Peyer's patch (tissue), 4 donors: ENCODE data around the gene DPF3.

Experiments used
- POLR2A ChIP-seq, 2 donors: fragments of 450-650 bp; IDR thresholded peaks; one replicate each; pipeline ENCODE4 v1.5.1; 2017; ENCODE audit warnings: antibody characterized with exemption in 2 of 2, mild to moderate bottlenecking in 2 of 2, moderate library complexity in 2 of 2
- TF ChIP-seq, protein P1 (sequence below), 6 experiments: fragments of 450-650 bp in 4 of 6; fragments of 200-600 bp in 2 of 6; sonication (generic) in 1 of 6; IDR thresholded peaks; one replicate each; pipeline ENCODE4 v1.5.1; 2017 to 2019; ENCODE audit warnings: antibody characterized with exemption in 6 of 6, mild to moderate bottlenecking in 3 of 6, moderate library complexity in 1 of 6

GRCh38 chr14:72941286-72941985 lies 47.5 kb upstream of the DPF3 start:
- TF ChIP-seq, protein P1, sequence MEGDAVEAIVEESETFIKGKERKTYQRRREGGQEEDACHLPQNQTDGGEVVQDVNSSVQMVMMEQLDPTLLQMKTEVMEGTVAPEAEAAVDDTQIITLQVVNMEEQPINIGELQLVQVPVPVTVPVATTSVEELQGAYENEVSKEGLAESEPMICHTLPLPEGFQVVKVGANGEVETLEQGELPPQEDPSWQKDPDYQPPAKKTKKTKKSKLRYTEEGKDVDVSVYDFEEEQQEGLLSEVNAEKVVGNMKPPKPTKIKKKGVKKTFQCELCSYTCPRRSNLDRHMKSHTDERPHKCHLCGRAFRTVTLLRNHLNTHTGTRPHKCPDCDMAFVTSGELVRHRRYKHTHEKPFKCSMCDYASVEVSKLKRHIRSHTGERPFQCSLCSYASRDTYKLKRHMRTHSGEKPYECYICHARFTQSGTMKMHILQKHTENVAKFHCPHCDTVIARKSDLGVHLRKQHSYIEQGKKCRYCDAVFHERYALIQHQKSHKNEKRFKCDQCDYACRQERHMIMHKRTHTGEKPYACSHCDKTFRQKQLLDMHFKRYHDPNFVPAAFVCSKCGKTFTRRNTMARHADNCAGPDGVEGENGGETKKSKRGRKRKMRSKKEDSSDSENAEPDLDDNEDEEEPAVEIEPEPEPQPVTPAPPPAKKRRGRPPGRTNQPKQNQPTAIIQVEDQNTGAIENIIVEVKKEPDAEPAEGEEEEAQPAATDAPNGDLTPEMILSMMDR (IDR thresholded peaks at IDR 0.05) = no peak
- no peak for TF ChIP-seq POLR2A (IDR thresholded peaks at IDR 0.05)
